ENCODE measurements around the gene TMEM115. TPM values are rescaled to one million over a fixed set of nuclear protein-coding genes. Genes with fewer than 3 reads are reported as not detected.

TMEM115 gene
- total and polyA plus RNA-seq, 10 of the 15 experiments (the other 5 are each of a cell fraction or from before 2014, with no cell fraction given), result 1.9 to 18.7 (median 13.2) TPM

DNA sequence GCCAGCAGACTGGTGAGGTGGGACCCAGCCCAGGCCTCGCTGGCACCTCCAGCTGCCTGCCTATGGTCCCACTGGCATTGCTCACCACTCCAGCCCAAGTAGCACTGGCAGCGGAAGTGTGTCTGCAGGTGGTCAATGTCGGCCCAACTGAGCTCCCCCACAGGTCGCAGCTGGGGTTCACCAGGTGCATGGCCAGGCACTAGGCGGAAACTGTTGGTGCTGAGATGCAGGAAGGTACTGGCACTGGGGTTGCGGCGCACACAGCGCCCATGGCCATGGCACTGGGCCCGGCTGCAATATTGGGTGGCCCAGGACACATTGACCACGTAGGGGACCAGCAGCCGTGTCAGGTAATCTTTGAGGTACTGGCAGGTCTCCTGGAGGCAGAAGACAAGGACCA lies 41.2 kb downstream of the TMEM115 start:
- H3K9ac ChIP-seq (ENCODE audit: control insufficient read depth, insufficient read depth, low read length), result no peak overlapping the region
- 87% methylated on average over 11 of the region's 11 CpGs for WGBS (ENCODE audit: insufficient coverage, insufficient replicate concordance, low lambda C conversion rate, missing lambda C conversion rate)
- TF ChIP-seq GABPA (IDR thresholded peaks at IDR 0.05; ENCODE audit: low read depth), result no peak
- no peak for TF ChIP-seq ZBED1 (IDR thresholded peaks at IDR 0.05; ENCODE audit: borderline replicate concordance)
- no peak for TF ChIP-seq CREM (IDR thresholded peaks at IDR 0.05; ENCODE audit: low read depth)
- TF ChIP-seq ASH2L (IDR thresholded peaks at IDR 0.05; ENCODE audit: borderline replicate concordance, low read depth), result no peak
- no peak for TF ChIP-seq CBX3 (IDR thresholded peaks at IDR 0.05; ENCODE audit: borderline replicate concordance, low read depth)
- TF ChIP-seq CBFB (IDR thresholded peaks at IDR 0.05; ENCODE audit: low read depth), result no peak
- TF ChIP-seq POU2F2 (IDR thresholded peaks at IDR 0.05; ENCODE audit: borderline replicate concordance, low read depth, low read length), result no peak
- TF ChIP-seq RAD21 (IDR thresholded peaks at IDR 0.05; ENCODE audit: insufficient read depth, low read depth, low read length), result no peak
- no peak for TF ChIP-seq EED (IDR thresholded peaks at IDR 0.05; ENCODE audit: low read depth)
- TF ChIP-seq NBN (IDR thresholded peaks at IDR 0.05), result no peak
- no peak for TF ChIP-seq MYB (IDR thresholded peaks at IDR 0.05; ENCODE audit: borderline replicate concordance, low read depth, low read length)
- TF ChIP-seq SMAD1 (IDR thresholded peaks at IDR 0.05; ENCODE audit: low read depth, partially characterized antibody), result no peak
- no peak for TF ChIP-seq IKZF1 (conservative IDR thresholded peaks at IDR 0.05)
- TF ChIP-seq, protein P1, sequence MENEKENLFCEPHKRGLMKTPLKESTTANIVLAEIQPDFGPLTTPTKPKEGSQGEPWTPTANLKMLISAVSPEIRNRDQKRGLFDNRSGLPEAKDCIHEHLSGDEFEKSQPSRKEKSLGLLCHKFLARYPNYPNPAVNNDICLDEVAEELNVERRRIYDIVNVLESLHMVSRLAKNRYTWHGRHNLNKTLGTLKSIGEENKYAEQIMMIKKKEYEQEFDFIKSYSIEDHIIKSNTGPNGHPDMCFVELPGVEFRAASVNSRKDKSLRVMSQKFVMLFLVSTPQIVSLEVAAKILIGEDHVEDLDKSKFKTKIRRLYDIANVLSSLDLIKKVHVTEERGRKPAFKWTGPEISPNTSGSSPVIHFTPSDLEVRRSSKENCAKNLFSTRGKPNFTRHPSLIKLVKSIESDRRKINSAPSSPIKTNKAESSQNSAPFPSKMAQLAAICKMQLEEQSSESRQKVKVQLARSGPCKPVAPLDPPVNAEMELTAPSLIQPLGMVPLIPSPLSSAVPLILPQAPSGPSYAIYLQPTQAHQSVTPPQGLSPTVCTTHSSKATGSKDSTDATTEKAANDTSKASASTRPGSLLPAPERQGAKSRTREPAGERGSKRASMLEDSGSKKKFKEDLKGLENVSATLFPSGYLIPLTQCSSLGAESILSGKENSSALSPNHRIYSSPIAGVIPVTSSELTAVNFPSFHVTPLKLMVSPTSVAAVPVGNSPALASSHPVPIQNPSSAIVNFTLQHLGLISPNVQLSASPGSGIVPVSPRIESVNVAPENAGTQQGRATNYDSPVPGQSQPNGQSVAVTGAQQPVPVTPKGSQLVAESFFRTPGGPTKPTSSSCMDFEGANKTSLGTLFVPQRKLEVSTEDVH (IDR thresholded peaks at IDR 0.05; ENCODE audit: low read depth, partially characterized antibody), result no peak
- ChIA-PET CTCF (interaction anchor here (1.2 to 1.8 kb wide), 4 partner anchors 10 to 72 kb away, joined by 3 to 8 read pairs (median 4); partner anchors contain the start of genes HYAL3, NAA80 and TUSC2), SMC1A (ENCODE audit: uncharacterized antibody, unreplicated experiment) (interaction anchor here (1.8 kb wide), 1 partner anchor 19 kb away, joined by 4 read pairs; the partner anchor contains the start of genes HYAL3 and NAA80), RAD21 (ENCODE audit: unreplicated experiment) (no interaction called here), POLR2A (interaction anchor here (1.0 to 1.9 kb wide), 3 partner anchors 19 to 58 kb away, joined by 3 to 7 read pairs (median 5); partner anchors contain the start of genes HYAL3 and NAA80)
- H3K27me3 ChIP-seq (replicated peaks in 1 of 2; ENCODE audit: control insufficient read depth in 2 of 2, insufficient read depth in 2 of 2, low read length in 1 of 2), result no peaks in the 10 kb centered on the region
- H3K79me2 ChIP-seq (ENCODE audit: control insufficient read depth, insufficient read depth, low read length), result peaks cover 5% of the 10 kb centered on the region
- no peak overlapping the region for H3K4me2 ChIP-seq (ENCODE audit: control insufficient read depth, insufficient read depth)
- no peak for FAIRE-seq
- no peaks in the 10 kb centered on the region for H3K9me3 ChIP-seq (replicated peaks; ENCODE audit: control insufficient read depth, insufficient read depth, low read length)
- intact Hi-C loops (cut with micrococcal nuclease; ENCODE audit: unreplicated experiment), result no loop called here
- no peak overlapping the region for H3K4me3 ChIP-seq
- H3K36me3 ChIP-seq (ENCODE audit: control insufficient read depth in 2 of 2, insufficient read depth in 2 of 2, low read length in 1 of 2), result peaks cover 0 to 2% of the 10 kb centered on the region in 2 experiments; a peak in 2 of 4 replicates
- in situ Hi-C loops (cut with MboI), result no loop called here
- no peak overlapping the region for H3K27ac ChIP-seq (ENCODE audit: control insufficient read depth, insufficient read depth)
- H3K4me1 ChIP-seq (ENCODE audit: control insufficient read depth, insufficient read depth, low read length), result peaks cover 23% of the 10 kb centered on the region
- H4K20me1 ChIP-seq (ENCODE audit: control insufficient read depth, insufficient read depth), result no peaks in the 10 kb centered on the region
- no peak overlapping the region for H2AFZ ChIP-seq (ENCODE audit: control insufficient read depth, low read depth, low read length)
- no TSS peak for BruUV-seq (replicated peaks)
- no peak for DNase-seq (ENCODE audit: low read depth, low spot score)
- ATAC-seq, result no peak
